Cardiac muscle cell (in vitro differentiated cells and primary cell): ENCODE data around the gene MAD1L1. TPM values are rescaled to one million over a fixed set of nuclear protein-coding genes. Genes with fewer than 3 reads are reported as not detected.

ENCODE experiments used
- DNase-seq, 2 donors: peaks; one replicate each; pipeline versions ENCODE4 v3.0.0 to v3.0.0-alpha.2; 2010 to 2017; ENCODE audit warnings: low read depth in 1 of 2, low spot score in 1 of 2
- H3K27ac ChIP-seq: fragments of 200-600 bp; sonication (generic); 2 replicates; pipeline ENCODE4 v1.5.1; 2016
- H3K27me3 ChIP-seq: fragments of 200-600 bp; sonication (generic); 2 replicates; pipeline ENCODE4 v1.6.0; 2016; ENCODE audit warnings: control low read depth
- H3K36me3 ChIP-seq: fragments of 200-600 bp; sonication (generic); 2 replicates; pipeline ENCODE4 v1.5.1; 2016; ENCODE audit warnings: control low read depth
- H3K4me1 ChIP-seq: fragments of 200-600 bp; sonication (generic); 2 replicates; pipeline ENCODE4 v1.8.1; 2017; ENCODE audit warnings: low read depth, mild to moderate bottlenecking, mixed run types
- H3K4me3 ChIP-seq: fragments of 200-600 bp; sonication (generic); 2 replicates; pipeline ENCODE4 v1.5.1; 2016; ENCODE audit warnings: mild to moderate bottlenecking
- H3K9me3 ChIP-seq: fragments of 200-600 bp; sonication (generic); 2 replicates; pipeline ENCODE4 v1.5.1; 2017; ENCODE audit warnings: low read depth, mild to moderate bottlenecking, control low read depth
- CTCF ChIP-seq: IDR thresholded peaks from 2 replicates; pipeline ENCODE4 v1.5.1; 2012; ENCODE audit warnings: low read depth, mild to moderate bottlenecking, low read length
- polyA plus RNA-seq: library from polyadenylated mRNA; unstranded; fragments of >200 nt; fragmentation: Nextera tagmentation; extraction: Ambion mirVana; gene quantifications from 2 replicates; pipeline ENCODE4 v1.2.1, GENCODE V29; 2016
- total RNA-seq: library from RNA; depleted of rRNA; stranded (reverse); fragments of >200 nt; gene quantifications from 2 replicates; pipeline ENCODE4 v1.2.3, GENCODE V29; 2016

Gene MAD1L1
- total and polyA plus RNA-seq, 2 experiments from 2014 or later = 38.3 to 56.2 TPM

- no peaks in the 10 kb centered on the region for H3K9me3 ChIP-seq
- no peak for DNase-seq
- H3K4me3 ChIP-seq = no peak overlapping the region
- H3K27me3 ChIP-seq = no peaks in the 10 kb centered on the region
- H3K27ac ChIP-seq = peak overlapping the region; percentile 20
- no peaks in the 10 kb centered on the region for H3K36me3 ChIP-seq
- no peak for TF ChIP-seq CTCF
- H3K4me1 ChIP-seq = peaks cover 21% of the 10 kb centered on the region
These were observed 159.9 kb downstream of the MAD1L1 start for GRCh38 chr7:2072798-2073197.

GRCh38 chr7:2072042-2072441 is 160.7 kb downstream of the MAD1L1 start:
- H3K36me3 ChIP-seq = no peaks in the 10 kb centered on the region
- H3K27ac ChIP-seq = peak overlapping the region; percentile 20
- peaks cover 21% of the 10 kb centered on the region for H3K4me1 ChIP-seq
- no peak overlapping the region for H3K4me3 ChIP-seq
- TF ChIP-seq CTCF = no peak
- no peak for DNase-seq
- H3K9me3 ChIP-seq = no peaks in the 10 kb centered on the region
- H3K27me3 ChIP-seq = no peaks in the 10 kb centered on the region

GRCh38 chr7:2071133-2071832 is 161.5 kb downstream of the MAD1L1 start:
- Histone ChIP-seq H3K36me3 (no peaks in the 10 kb centered on the region), H3K4me1 (peaks cover 21% of the 10 kb centered on the region), H3K27me3 (no peaks in the 10 kb centered on the region), H3K27ac (no peak overlapping the region), H3K4me3 (no peak overlapping the region), H3K9me3 (no peaks in the 10 kb centered on the region)
- DNase-seq = no peak
- TF ChIP-seq CTCF = no peak

GRCh38 chr7:2070151-2070763 is 162.5 kb downstream of the MAD1L1 start:
- Histone ChIP-seq H3K27me3 (no peaks in the 10 kb centered on the region), H3K4me1 (peaks cover 24% of the 10 kb centered on the region), H3K36me3 (no peaks in the 10 kb centered on the region), H3K4me3 (no peak overlapping the region), H3K27ac (peak overlapping the region; percentile 62), H3K9me3 (no peaks in the 10 kb centered on the region)
- DNase-seq = no peak
- TF ChIP-seq CTCF = no peak

- Histone ChIP-seq H3K36me3 (no peaks in the 10 kb centered on the region), H3K27ac (peak overlapping the region; percentile 62), H3K9me3 (no peaks in the 10 kb centered on the region), H3K4me1 (peaks cover 24% of the 10 kb centered on the region), H3K27me3 (no peaks in the 10 kb centered on the region), H3K4me3 (no peak overlapping the region)
- no peak for TF ChIP-seq CTCF
- peak in 1 of 2 donors; percentile 7 for DNase-seq
These were observed 163.3 kb downstream of the MAD1L1 start for GRCh38 chr7:2069472-2069860.
